Measurements from ENCODE around the gene GSPT2.
A peak's percentile ranks its signal among the peaks of the same experiment; 100 is the strongest.
"Not testable (repeated sequence)": the region's sequence is repeated elsewhere in the genome, so short reads cannot be mapped to it uniquely, and the experiment has no call there.

GSPT2 gene

GRCh38 chrX:51743179-51743957 is at the start of gene GSPT2:
TSS of gene GSPT2 (plus strand) at chrX:51743442. CDS start at chrX:51743627, 185 bp downstream.
- DNase-seq = peak in 54 of 56 donors; percentile 2 to 80 (median 37)

- DNase-seq = no peak
These were observed 49.0 kb upstream of the GSPT2 start for GRCh38 chrX:51694254-51694653.

GRCh38 chrX:51697397-51697796 is 45.8 kb upstream of the GSPT2 start:
- no peak for DNase-seq

GRCh38 chrX:51710277-51711164 is 32.7 kb upstream of the GSPT2 start, which contains the start of gene CENPVL1:
TSS of gene CENPVL1 (plus strand) at chrX:51710512. CDS start at chrX:51710512, 0 bp downstream.
- not testable (repeated sequence) for DNase-seq

GRCh38 chrX:51712943-51713647 is 30.1 kb upstream of the GSPT2 start:
- DNase-seq = not testable (repeated sequence)

GRCh38 chrX:51728202-51728601 is 15.0 kb upstream of the GSPT2 start:
- no peak for DNase-seq

GRCh38 chrX:51737091-51737490 is 6.2 kb upstream of the GSPT2 start:
- DNase-seq = no peak

- DNase-seq = no peak
These were observed 656 bp upstream of the GSPT2 start for GRCh38 chrX:51742586-51742985.

- no peak for DNase-seq
These were observed 4.4 kb downstream of the GSPT2 start for GRCh38 chrX:51747671-51748070.

- peak in 24 of 56 donors; percentile 0 to 34 (median 2) for DNase-seq
These were observed 16.0 kb downstream of the GSPT2 start for GRCh38 chrX:51759055-51759839.

- DNase-seq = no peak
These were observed 17.4 kb downstream of the GSPT2 start for GRCh38 chrX:51760657-51761056.

GRCh38 chrX:51766546-51766945 is 23.3 kb downstream of the GSPT2 start:
- no peak for DNase-seq

- no peak for DNase-seq
These were observed 33.6 kb downstream of the GSPT2 start for GRCh38 chrX:51776851-51777250.

GRCh38 chrX:51779306-51779705 is 36.1 kb downstream of the GSPT2 start:
- no peak for DNase-seq

- no peak for DNase-seq
These were observed 51.9 kb downstream of the GSPT2 start for GRCh38 chrX:51795136-51795535.

Measured in amygdala (tissue), 56 donors.